ENCODE results near the gene NDUFB10. TPM values are rescaled to one million over a fixed set of nuclear protein-coding genes. Genes with fewer than 3 reads are reported as not detected.

The NDUFB10 gene
- total and polyA plus RNA-seq, 2 experiments from 2014 or later = 244 to 495 TPM

- Histone ChIP-seq H3K27me3 (ENCODE audit: insufficient read depth) (no peaks in the 10 kb centered on the region), H3K36me3 (ENCODE audit: insufficient read depth) (no peaks in the 10 kb centered on the region), H3K4me1 (ENCODE audit: insufficient read depth) (peaks cover 13% of the 10 kb centered on the region; the same call in 1 of the 2 replicates), H3K4me2 (no peak overlapping the region), H3K9me2 (ENCODE audit: insufficient read depth) (no peaks in the 10 kb centered on the region), H3K4me3 (no peak overlapping the region), H3K79me2 (replicated peaks; ENCODE audit: insufficient read depth) (no peaks in the 10 kb centered on the region), H4K20me1 (replicated peaks; ENCODE audit: insufficient read depth) (no peaks in the 10 kb centered on the region; the same call in 1 of the 2 replicates), H2AFZ (no peak overlapping the region), H3K27ac (ENCODE audit: low read depth) (no peak overlapping the region), H3F3A (replicated peaks; ENCODE audit: low read depth) (0 out of 2 replicates have a peak, but pooled peaks cover 4% of the 10 kb centered on the region)
- DNase-seq (ENCODE audit: low spot score) = peak; percentile 49
- Mint-ChIP-seq H3K27ac (no peak overlapping the region), H3K4me3 (no peak overlapping the region), H3K27me3 (ENCODE audit: insufficient read depth, low read depth, poor library complexity) (peaks cover 12% of the 10 kb centered on the region), H3K9me3 (no peaks in the 10 kb centered on the region), H3K4me1 (peaks cover 14% of the 10 kb centered on the region), H3K36me3 (ENCODE audit: low read depth) (no peaks in the 10 kb centered on the region; the same call in 2 of the 3 replicates)
- no peak; the same call in 2 of the 3 replicates for ATAC-seq
- TF ChIP-seq ZNF114 (CRISPR knock-in tag; IDR thresholded peaks at IDR 0.05) = no peak
- TF ChIP-seq, protein P1, sequence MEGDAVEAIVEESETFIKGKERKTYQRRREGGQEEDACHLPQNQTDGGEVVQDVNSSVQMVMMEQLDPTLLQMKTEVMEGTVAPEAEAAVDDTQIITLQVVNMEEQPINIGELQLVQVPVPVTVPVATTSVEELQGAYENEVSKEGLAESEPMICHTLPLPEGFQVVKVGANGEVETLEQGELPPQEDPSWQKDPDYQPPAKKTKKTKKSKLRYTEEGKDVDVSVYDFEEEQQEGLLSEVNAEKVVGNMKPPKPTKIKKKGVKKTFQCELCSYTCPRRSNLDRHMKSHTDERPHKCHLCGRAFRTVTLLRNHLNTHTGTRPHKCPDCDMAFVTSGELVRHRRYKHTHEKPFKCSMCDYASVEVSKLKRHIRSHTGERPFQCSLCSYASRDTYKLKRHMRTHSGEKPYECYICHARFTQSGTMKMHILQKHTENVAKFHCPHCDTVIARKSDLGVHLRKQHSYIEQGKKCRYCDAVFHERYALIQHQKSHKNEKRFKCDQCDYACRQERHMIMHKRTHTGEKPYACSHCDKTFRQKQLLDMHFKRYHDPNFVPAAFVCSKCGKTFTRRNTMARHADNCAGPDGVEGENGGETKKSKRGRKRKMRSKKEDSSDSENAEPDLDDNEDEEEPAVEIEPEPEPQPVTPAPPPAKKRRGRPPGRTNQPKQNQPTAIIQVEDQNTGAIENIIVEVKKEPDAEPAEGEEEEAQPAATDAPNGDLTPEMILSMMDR (conservative IDR thresholded peaks at IDR 0.05; ENCODE audit: low read depth in 2 of 2) = peak; percentile 18 to 46; a peak in 2 of 4 replicates
Observed at GRCh38 chr16:1946495-1947368, 12.6 kb upstream of the NDUFB10 start.

DNA sequence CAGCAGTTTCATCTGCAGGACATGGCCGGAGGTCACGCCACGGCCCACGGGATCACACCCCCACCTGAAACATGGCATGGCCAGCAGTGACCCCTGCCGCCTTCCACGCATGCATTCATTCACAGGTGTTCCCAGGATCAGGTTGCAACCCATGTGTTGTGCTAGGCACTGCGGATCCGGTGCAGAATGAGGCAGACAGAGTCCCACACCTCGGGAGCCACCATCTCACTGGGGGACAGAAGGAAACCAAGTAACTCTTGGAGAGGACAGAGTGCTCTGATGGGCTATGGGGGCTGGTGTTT, 12.0 kb upstream of the NDUFB10 start:
- H3K9me2 ChIP-seq (ENCODE audit: insufficient read depth) = no peaks in the 10 kb centered on the region
- H3K4me3 ChIP-seq = no peak overlapping the region
- no peak overlapping the region for H3K4me2 ChIP-seq
- Mint-ChIP-seq H3K9me3 (no peaks in the 10 kb centered on the region), H3K27ac (no peak overlapping the region), H3K4me3 (no peak overlapping the region; the same call in 2 of the 3 replicates), H3K36me3 (ENCODE audit: low read depth) (no peaks in the 10 kb centered on the region; the same call in 2 of the 3 replicates), H3K4me1 (peaks cover 12% of the 10 kb centered on the region), H3K27me3 (ENCODE audit: insufficient read depth, low read depth, poor library complexity) (peaks cover 12% of the 10 kb centered on the region)
- no peak overlapping the region for H2AFZ ChIP-seq
- DNase-seq (ENCODE audit: low spot score) = no peak
- no peak overlapping the region for H3K27ac ChIP-seq (ENCODE audit: low read depth)
- 0 out of 2 replicates have a peak, but pooled peaks cover 3% of the 10 kb centered on the region for H3F3A ChIP-seq (replicated peaks; ENCODE audit: low read depth)
- H3K79me2 ChIP-seq (replicated peaks; ENCODE audit: insufficient read depth) = no peaks in the 10 kb centered on the region
- H4K20me1 ChIP-seq (replicated peaks; ENCODE audit: insufficient read depth) = no peaks in the 10 kb centered on the region
- ATAC-seq = no peak
- H3K36me3 ChIP-seq (ENCODE audit: insufficient read depth) = no peaks in the 10 kb centered on the region
- H3K4me1 ChIP-seq (ENCODE audit: insufficient read depth) = peaks cover 7% of the 10 kb centered on the region; the same call in 1 of the 2 replicates
- no peaks in the 10 kb centered on the region for H3K27me3 ChIP-seq (ENCODE audit: insufficient read depth)
- TF ChIP-seq ZNF462 (CRISPR knock-in tag; IDR thresholded peaks at IDR 0.05) (no peak), ZNF331 (CRISPR knock-in tag; IDR thresholded peaks at IDR 0.05; ENCODE audit: low read depth) (no peak), ZNF114 (CRISPR knock-in tag; IDR thresholded peaks at IDR 0.05) (no peak), POLR2AphosphoS5 (IDR thresholded peaks at IDR 0.05; ENCODE audit: low read depth) (no peak), STAT1 (IDR thresholded peaks at IDR 0.05; ENCODE audit: unreplicated experiment) (no peak), JUNB (IDR thresholded peaks at IDR 0.05; ENCODE audit: unreplicated experiment) (no peak), EZH2phosphoT487 (IDR thresholded peaks at IDR 0.05; ENCODE audit: unreplicated experiment) (no peak), EZH2 (IDR thresholded peaks at IDR 0.05; ENCODE audit: low read depth, unreplicated experiment) (no peak)
- TF ChIP-seq, protein P2, sequence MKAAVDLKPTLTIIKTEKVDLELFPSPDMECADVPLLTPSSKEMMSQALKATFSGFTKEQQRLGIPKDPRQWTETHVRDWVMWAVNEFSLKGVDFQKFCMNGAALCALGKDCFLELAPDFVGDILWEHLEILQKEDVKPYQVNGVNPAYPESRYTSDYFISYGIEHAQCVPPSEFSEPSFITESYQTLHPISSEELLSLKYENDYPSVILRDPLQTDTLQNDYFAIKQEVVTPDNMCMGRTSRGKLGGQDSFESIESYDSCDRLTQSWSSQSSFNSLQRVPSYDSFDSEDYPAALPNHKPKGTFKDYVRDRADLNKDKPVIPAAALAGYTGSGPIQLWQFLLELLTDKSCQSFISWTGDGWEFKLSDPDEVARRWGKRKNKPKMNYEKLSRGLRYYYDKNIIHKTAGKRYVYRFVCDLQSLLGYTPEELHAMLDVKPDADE (IDR thresholded peaks at IDR 0.05) = no peak
